Neuronal stem cell (in vitro differentiated cells): ENCODE results near the gene TMUB2.

Experiments used
- DNase-seq: peaks from one replicate; pipeline ENCODE4 v3.0.0-alpha.2; 2013; ENCODE audit warnings: low spot score
- H2AFZ ChIP-seq: one replicate; pipeline ENCODE4 v1.6.1; 2013; ENCODE audit warnings: mild to moderate bottlenecking, low read length, inconsistent platforms
- H2AK5ac ChIP-seq: 2 replicates; pipeline ENCODE4 v1.6.1; 2013; ENCODE audit warnings: low read depth, mild to moderate bottlenecking, inconsistent platforms, low read length, moderate library complexity, mixed read lengths
- H2BK120ac ChIP-seq: 2 replicates; pipeline ENCODE4 v1.6.1; 2013; ENCODE audit warnings: low read depth, mild to moderate bottlenecking, inconsistent platforms, low read length, moderate library complexity, mixed read lengths
- H2BK12ac ChIP-seq: one replicate; pipeline ENCODE4 v1.6.1; 2013; ENCODE audit warnings: low read length, inconsistent platforms
- H2BK15ac ChIP-seq: 2 replicates; pipeline ENCODE4 v1.6.1; 2013; ENCODE audit warnings: mild to moderate bottlenecking, low read length, inconsistent platforms, mixed read lengths
- H2BK5ac ChIP-seq: one replicate; pipeline ENCODE4 v1.6.1; 2013; ENCODE audit warnings: inconsistent platforms, mild to moderate bottlenecking, low read length, moderate library complexity
- H3K14ac ChIP-seq: one replicate; pipeline ENCODE4 v1.6.1; 2013; ENCODE audit warnings: low read length, inconsistent platforms
- H3K18ac ChIP-seq: 2 replicates; pipeline ENCODE4 v1.6.1; 2013; ENCODE audit warnings: low read length, inconsistent platforms
- H3K23ac ChIP-seq: 2 replicates; pipeline ENCODE4 v1.6.1; 2013; ENCODE audit warnings: low read depth, mild to moderate bottlenecking, mixed read lengths, low read length, inconsistent platforms; ENCODE audit not compliant: poor library complexity
- H3K27ac ChIP-seq: replicated peaks from 3 replicates; pipeline ENCODE4 v1.5.1; 2013; ENCODE audit warnings: low read length, inconsistent platforms
- H3K27me3 ChIP-seq, 3 experiments: 2 replicates each; pipeline ENCODE4 v1.6.1; 2013; ENCODE audit warnings: low read length in 3 of 3, mild to moderate bottlenecking in 2 of 3, inconsistent platforms in 1 of 3, low read depth in 1 of 3, mixed read lengths in 1 of 3, moderate library complexity in 1 of 3; ENCODE audit not compliant: control insufficient read depth in 3 of 3, insufficient read depth in 3 of 3
- H3K36me3 ChIP-seq, 2 donors: replicated peaks in 1 of 2; 2 replicates each; pipeline ENCODE4 v1.6.1; 2013; ENCODE audit warnings: low read length in 2 of 2; ENCODE audit not compliant: control insufficient read depth in 2 of 2, insufficient read depth in 2 of 2
- H3K4ac ChIP-seq: 2 replicates; pipeline ENCODE4 v1.6.1; 2013; ENCODE audit warnings: inconsistent platforms, mild to moderate bottlenecking, low read length, moderate library complexity
- H3K4me1 ChIP-seq, 2 donors: 1 replicate in 1 of 2; 2 replicates in 1 of 2; pipeline ENCODE4 v1.6.1; 2013; ENCODE audit warnings: low read length in 2 of 2, low read depth in 1 of 2; ENCODE audit not compliant: control insufficient read depth in 2 of 2, insufficient read depth in 1 of 2
- H3K4me2 ChIP-seq: one replicate; pipeline ENCODE4 v1.6.1; 2013; ENCODE audit warnings: mild to moderate bottlenecking, low read length, inconsistent platforms; ENCODE audit not compliant: insufficient read depth, poor library complexity, severe bottlenecking
- H3K4me3 ChIP-seq, 2 donors: 2 replicates each; pipeline ENCODE4 v1.5.1; 2013; ENCODE audit warnings: low read length in 2 of 2, mild to moderate bottlenecking in 2 of 2, inconsistent platforms in 1 of 2, moderate library complexity in 1 of 2
- H3K79me1 ChIP-seq: one replicate; pipeline ENCODE4 v1.6.1; 2013; ENCODE audit warnings: low read depth, mild to moderate bottlenecking, inconsistent platforms, low read length, moderate library complexity
- H3K9ac ChIP-seq: one replicate; pipeline ENCODE4 v1.6.1; 2013; ENCODE audit warnings: mild to moderate bottlenecking, low read depth, low read length, inconsistent platforms; ENCODE audit not compliant: poor library complexity
- H3K9me3 ChIP-seq, 2 donors: replicated peaks in 1 of 2; 2 replicates each; pipeline versions ENCODE3 to v1.6.1; 2013; ENCODE audit warnings: low read length in 2 of 2, mild to moderate bottlenecking in 2 of 2, inconsistent platforms in 1 of 2, low read depth in 1 of 2, mixed read lengths in 1 of 2, moderate library complexity in 1 of 2; ENCODE audit not compliant: control insufficient read depth in 2 of 2, insufficient read depth in 1 of 2
- H4K8ac ChIP-seq: one replicate; pipeline ENCODE4 v1.6.1; 2013; ENCODE audit warnings: low read depth, mild to moderate bottlenecking, inconsistent platforms, low read length, moderate library complexity
- H4K91ac ChIP-seq: one replicate; pipeline ENCODE4 v1.6.1; 2013; ENCODE audit warnings: low read length, low read depth, mild to moderate bottlenecking, inconsistent platforms; ENCODE audit not compliant: poor library complexity
- WGBS, 2 donors: extraction: QIAGEN DNeasy Blood & Tissue Kit; methylation state at CpG; one replicate each; pipeline ENCODE4 v1.1.7; 2013; ENCODE audit warnings: missing lambda C conversion rate in 2 of 2, mixed read lengths in 1 of 2; ENCODE audit not compliant: insufficient read length in 2 of 2, insufficient replicate concordance in 1 of 2; ENCODE audit errors: extremely low coverage in 2 of 2; 5-methylcytosine and 5-hydroxymethylcytosine counted together

Gene TMUB2

GRCh38 chr17:44221084-44221861 lies 34.5 kb downstream of the TMUB2 start:
- Histone ChIP-seq H3K9me3 (no peaks in the 10 kb centered on the region), H3K27me3 (no peaks in the 10 kb centered on the region), H2BK120ac (no peak overlapping the region), H3K79me1 (peaks cover 12% of the 10 kb centered on the region), H2BK15ac (no peak overlapping the region), H4K91ac (no peak overlapping the region), H3K4me3 (peak overlapping the region; percentile 94 to 98), H3K4me2 (peak overlapping the region; percentile 93), H2AFZ (peak overlapping the region; percentile 77), H3K4me1 (peaks cover 10 to 13% of the 10 kb centered on the region in 2 donors), H3K18ac (peak overlapping the region; percentile 78), H2BK12ac (peak overlapping the region; percentile 30), H4K8ac (no peak overlapping the region), H3K4ac (no peak overlapping the region), H3K27ac (peak overlapping the region; percentile 65), H2AK5ac (peak overlapping the region; percentile 96), H3K9ac (peak overlapping the region; percentile 83), H3K23ac (peak overlapping the region; percentile 96), H3K36me3 (peaks cover 7 to 15% of the 10 kb centered on the region in 2 donors), H2BK5ac (peak overlapping the region; percentile 13), H3K14ac (peak overlapping the region; percentile 89)
- WGBS, 2 donors, result no CpG with 5 or more reads among the region's 54 CpGs
- peak; percentile 76 for DNase-seq

- H3K4me1 ChIP-seq, result peaks cover 10 to 13% of the 10 kb centered on the region in 2 donors
- peak overlapping the region; percentile 13 for H2BK5ac ChIP-seq
- H3K18ac ChIP-seq, result no peak overlapping the region
- H3K4me2 ChIP-seq, result peak overlapping the region; percentile 93
- peak overlapping the region; percentile 60 for H3K23ac ChIP-seq
- no peak overlapping the region for H4K91ac ChIP-seq
- no peak overlapping the region for H2BK120ac ChIP-seq
- H3K79me1 ChIP-seq, result peaks cover 10% of the 10 kb centered on the region
- H3K9me3 ChIP-seq, result no peaks in the 10 kb centered on the region
- H2AFZ ChIP-seq, result peak overlapping the region; percentile 77
- DNase-seq, result peak; percentile 54
- H2AK5ac ChIP-seq, result no peak overlapping the region
- H3K4ac ChIP-seq, result no peak overlapping the region
- peaks cover 3 to 10% of the 10 kb centered on the region in 2 donors for H3K36me3 ChIP-seq
- peak overlapping the region; percentile 94 to 98 for H3K4me3 ChIP-seq
- H3K27me3 ChIP-seq, result no peaks in the 10 kb centered on the region
- no peak overlapping the region for H4K8ac ChIP-seq
- H2BK12ac ChIP-seq, result no peak overlapping the region
- H2BK15ac ChIP-seq, result no peak overlapping the region
- no CpG with 5 or more reads among the region's 17 CpGs for WGBS, 2 donors
- H3K9ac ChIP-seq, result no peak overlapping the region
- H3K27ac ChIP-seq, result peak overlapping the region; percentile 28
- no peak overlapping the region for H3K14ac ChIP-seq
These were observed 35.0 kb downstream of the TMUB2 start for GRCh38 chr17:44221862-44222111.

GRCh38 chr17:44222112-44222869 lies 35.5 kb downstream of the TMUB2 start:
- peak overlapping the region; percentile 44 for H2BK120ac ChIP-seq
- H3K14ac ChIP-seq, result peak overlapping the region; percentile 82
- peak overlapping the region; percentile 10 for H2BK12ac ChIP-seq
- H4K91ac ChIP-seq, result no peak overlapping the region
- WGBS, 2 donors, result no CpG with 5 or more reads among the region's 36 CpGs
- peak overlapping the region; percentile 97 for H3K18ac ChIP-seq
- H3K4me3 ChIP-seq, result peak overlapping the region; percentile 94 to 98
- DNase-seq, result peak; percentile 67
- peak overlapping the region; percentile 42 for H3K27ac ChIP-seq
- H3K23ac ChIP-seq, result peak overlapping the region; percentile 60
- H3K4me2 ChIP-seq, result peak overlapping the region; percentile 93
- H3K79me1 ChIP-seq, result peaks cover 9% of the 10 kb centered on the region
- H3K9me3 ChIP-seq, result no peaks in the 10 kb centered on the region
- H3K9ac ChIP-seq, result peak overlapping the region; percentile 91
- peaks cover 0 to 5% of the 10 kb centered on the region in 2 donors for H3K36me3 ChIP-seq
- peak overlapping the region; percentile 15 for H2BK15ac ChIP-seq
- H4K8ac ChIP-seq, result peak overlapping the region; percentile 82
- H3K4ac ChIP-seq, result no peak overlapping the region
- peak overlapping the region; percentile 82 for H2BK5ac ChIP-seq
- peak overlapping the region; percentile 77 for H2AFZ ChIP-seq
- no peaks in the 10 kb centered on the region for H3K27me3 ChIP-seq
- peak overlapping the region; percentile 95 for H2AK5ac ChIP-seq
- H3K4me1 ChIP-seq, result peaks cover 9 to 13% of the 10 kb centered on the region in 2 donors

- Histone ChIP-seq H3K27ac (no peak overlapping the region), H3K4ac (no peak overlapping the region), H3K9ac (no peak overlapping the region), H3K27me3 (no peaks in the 10 kb centered on the region), H3K4me3 (no peak overlapping the region), H3K14ac (no peak overlapping the region), H3K4me2 (no peak overlapping the region), H3K79me1 (peaks cover 7% of the 10 kb centered on the region), H3K23ac (no peak overlapping the region), H3K9me3 (no peaks in the 10 kb centered on the region), H3K18ac (no peak overlapping the region), H2BK120ac (no peak overlapping the region), H3K4me1 (peaks cover 5 to 7% of the 10 kb centered on the region in 2 donors), H4K8ac (no peak overlapping the region), H3K36me3 (no peaks in the 10 kb centered on the region), H2BK15ac (no peak overlapping the region), H2BK5ac (no peak overlapping the region), H2AFZ (no peak overlapping the region), H4K91ac (no peak overlapping the region), H2AK5ac (no peak overlapping the region), H2BK12ac (no peak overlapping the region)
- no peak for DNase-seq
- no CpG with 5 or more reads among the region's 7 CpGs for WGBS, 2 donors
These were observed 36.8 kb downstream of the TMUB2 start for GRCh38 chr17:44223541-44224071.
